Retinal pigment epithelial cell (primary cell): Measurements from ENCODE around the gene GRM4.

Experiments
- DNase-seq: peaks from one replicate; pipeline ENCODE4 v3.0.0-alpha.2; 2010; ENCODE audit warnings: low read depth
- H3K4me3 ChIP-seq: 2 replicates; pipeline ENCODE4 v1.5.1; 2011; ENCODE audit warnings: mild to moderate bottlenecking, low read length, control low read depth, moderate library complexity
- CTCF ChIP-seq: conservative IDR thresholded peaks from 2 replicates; pipeline ENCODE4 v1.5.1; 2011; ENCODE audit warnings: low read depth, low read length, control low read depth, inconsistent platforms

The GRM4 gene

DNA sequence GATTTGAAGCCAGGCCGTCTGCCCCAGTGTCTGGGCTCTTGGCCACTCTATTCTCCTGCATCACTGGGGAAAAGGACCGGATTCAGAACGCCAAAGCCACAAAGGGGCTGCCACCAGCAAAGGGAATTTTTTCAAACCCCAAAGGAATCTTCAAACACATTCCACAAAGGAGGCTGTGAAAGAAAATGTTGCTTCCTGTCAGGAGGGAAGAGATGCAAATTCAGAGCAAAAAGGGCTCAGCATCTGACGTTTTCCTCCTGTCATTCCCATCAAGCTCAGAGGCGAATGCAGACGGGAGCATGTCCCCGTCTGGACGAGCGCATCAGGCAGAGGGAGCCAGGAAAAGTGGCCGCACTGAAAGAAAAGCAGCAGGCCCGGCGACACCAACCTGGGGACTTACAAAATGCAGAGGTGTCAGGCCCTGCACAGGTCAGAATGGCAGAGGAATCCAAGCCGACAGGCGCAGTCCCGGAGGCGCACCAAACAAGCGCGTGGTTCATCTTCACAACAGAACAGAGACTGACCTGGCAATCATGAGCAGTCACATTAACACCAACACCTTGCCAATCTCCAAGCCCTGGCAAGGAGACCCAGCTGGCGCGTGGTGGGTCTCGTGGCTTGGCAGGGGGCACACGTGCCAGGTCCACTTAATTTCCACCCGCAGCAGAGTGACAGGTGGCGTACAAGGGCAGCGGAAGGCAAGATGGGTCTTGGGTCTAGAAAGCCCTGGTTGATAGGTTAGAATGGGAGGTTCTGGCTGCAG lies 62.8 kb downstream of the GRM4 start:
- TF ChIP-seq CTCF, result no peak
- no peak for DNase-seq
- no peak overlapping the region for H3K4me3 ChIP-seq

DNA sequence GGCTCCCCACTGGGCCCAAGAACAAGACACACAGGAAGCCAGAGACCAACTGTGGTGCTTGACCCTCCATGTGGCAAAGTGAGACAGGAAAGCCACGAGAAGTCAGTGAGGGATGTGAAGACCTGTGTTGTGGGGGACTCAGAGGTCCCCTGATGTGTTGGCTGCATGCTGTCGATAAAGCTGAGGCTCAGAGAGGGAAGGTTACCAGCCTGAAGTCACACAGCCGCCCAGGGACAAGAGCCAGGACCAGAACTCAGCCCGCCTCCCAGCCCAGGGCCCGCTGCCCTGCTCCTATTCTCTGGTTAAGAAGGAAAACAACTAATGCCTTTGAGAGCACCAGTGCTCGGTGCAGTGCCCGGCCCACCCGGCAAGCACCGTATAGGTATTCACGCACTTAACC lies 63.5 kb downstream of the GRM4 start:
- TF ChIP-seq CTCF, result no peak
- no peak for DNase-seq

GRCh38 chr6:34080357-34080756 lies 65.5 kb downstream of the GRM4 start:
- H3K4me3 ChIP-seq, result no peak overlapping the region
- no peak for DNase-seq
- TF ChIP-seq CTCF, result no peak

More for the DNA sequence above, 63.5 kb downstream of the GRM4 start:
- no peak overlapping the region for H3K4me3 ChIP-seq

GRCh38 chr6:34079899-34080298 lies 66.0 kb downstream of the GRM4 start:
- TF ChIP-seq CTCF, result no peak
- no peak for DNase-seq
- H3K4me3 ChIP-seq, result no peak overlapping the region

GRCh38 chr6:34075906-34076305 lies 70.0 kb downstream of the GRM4 start:
- no peak for TF ChIP-seq CTCF
- no peak overlapping the region for H3K4me3 ChIP-seq
- DNase-seq, result no peak

- no peak overlapping the region for H3K4me3 ChIP-seq
- peak; percentile 17 for TF ChIP-seq CTCF
- DNase-seq, result no peak
Observed at GRCh38 chr6:34074064-34074742, 71.7 kb downstream of the GRM4 start.

DNA sequence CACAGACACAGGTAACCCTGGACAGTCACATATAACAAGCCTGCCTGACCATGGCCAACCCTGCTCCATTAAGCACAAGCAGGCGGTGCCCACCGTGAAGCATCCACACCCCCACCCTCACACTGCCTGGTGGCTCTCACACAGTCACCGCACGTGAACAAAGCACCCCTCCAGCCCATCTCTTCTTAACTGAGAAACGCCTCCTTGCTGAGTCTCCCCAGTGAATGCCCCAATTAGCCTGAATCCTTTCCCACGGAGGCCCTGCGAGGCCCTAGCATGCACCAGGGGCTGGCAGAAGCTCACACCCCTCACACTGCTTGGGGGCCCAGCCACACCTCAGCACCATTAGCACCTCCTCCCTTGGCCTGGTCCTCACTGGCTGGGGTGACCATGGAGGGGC lies 72.3 kb downstream of the GRM4 start:
- no peak overlapping the region for H3K4me3 ChIP-seq
- DNase-seq, result no peak
- no peak for TF ChIP-seq CTCF
